Neutrophil (primary cell): ENCODE results near the gene VRK2.

Experiments
- H3K27ac ChIP-seq: fragments of 200-600 bp; sonication (generic); 2 replicates; pipeline ENCODE4 v1.5.1; 2016; ENCODE audit warnings: mild to moderate bottlenecking, moderate library complexity
- H3K27me3 ChIP-seq: fragments of 200-600 bp; sonication (generic); 2 replicates; pipeline ENCODE4 v1.6.0; 2016; ENCODE audit warnings: mild to moderate bottlenecking
- H3K36me3 ChIP-seq: fragments of 200-600 bp; sonication (generic); 2 replicates; pipeline ENCODE4 v1.5.1; 2017
- H3K4me1 ChIP-seq, 2 experiments: fragments of 200-600 bp in 1 of 2; sonication (generic) in 1 of 2; 1 replicate in 1 of 2; 2 replicates in 1 of 2; pipeline versions ENCODE4 v1.5.1 to v1.6.1; 2013 to 2016; ENCODE audit warnings: low read depth in 1 of 2, low read length in 1 of 2, mild to moderate bottlenecking in 1 of 2, moderate library complexity in 1 of 2; ENCODE audit not compliant: control insufficient read depth in 1 of 2, insufficient read depth in 1 of 2
- H3K4me3 ChIP-seq, 2 experiments: fragments of 200-600 bp in 1 of 2; sonication (generic) in 1 of 2; 1 replicate in 1 of 2; 2 replicates in 1 of 2; pipeline ENCODE4 v1.5.1; 2013 to 2016; ENCODE audit warnings: low read depth in 1 of 2, low read length in 1 of 2, mild to moderate bottlenecking in 1 of 2, moderate library complexity in 1 of 2
- H3K9me3 ChIP-seq: fragments of 200-600 bp; sonication (generic); 2 replicates; pipeline ENCODE4 v1.5.1; 2016
- TF ChIP-seq, protein P1 (sequence below): fragments of 200-600 bp; sonication (generic); IDR thresholded peaks from 2 replicates; pipeline ENCODE4 v1.5.1; 2016; ENCODE audit warnings: antibody characterized with exemption

The VRK2 gene

DNA sequence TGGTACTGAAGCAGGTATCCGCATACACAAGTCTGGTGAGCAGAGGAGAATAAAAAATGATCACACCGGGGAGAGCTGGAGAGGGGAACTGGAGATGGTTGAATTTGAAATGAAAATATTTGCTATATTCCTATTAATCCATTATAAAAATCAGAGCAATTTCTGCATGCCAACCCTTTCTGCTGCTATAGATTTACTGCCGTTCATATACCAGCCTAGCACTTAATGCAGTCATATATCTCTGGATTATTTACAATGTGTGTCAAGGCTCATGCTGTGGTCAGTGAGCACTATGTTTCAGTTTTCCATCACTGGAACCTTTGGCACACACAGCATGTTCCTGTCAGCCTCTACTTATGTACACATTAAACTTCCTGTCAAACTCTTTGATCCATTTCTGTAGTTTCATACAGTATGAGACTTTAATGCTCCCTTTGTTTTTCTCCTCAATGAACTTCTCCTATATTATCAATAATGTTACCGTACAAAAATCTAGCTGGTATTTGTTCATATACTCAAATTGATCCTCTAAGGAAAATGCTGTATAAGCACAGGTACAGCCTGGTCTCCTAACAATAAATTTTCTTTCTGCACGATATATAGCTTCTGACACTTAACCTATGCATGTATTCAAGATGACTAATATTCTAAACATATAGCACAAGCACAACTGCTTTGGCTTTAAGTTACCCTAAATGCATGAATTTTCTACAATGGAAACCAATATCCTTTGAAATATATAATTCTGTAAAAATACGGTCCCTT, 157.8 kb downstream of the VRK2 start:
- Histone ChIP-seq H3K27me3 (no peaks in the 10 kb centered on the region), H3K9me3 (no peaks in the 10 kb centered on the region), H3K27ac (no peak overlapping the region), H3K4me3 (no peak overlapping the region), H3K4me1 (no peaks in the 10 kb centered on the region), H3K36me3 (no peaks in the 10 kb centered on the region)
- TF ChIP-seq, protein P1, sequence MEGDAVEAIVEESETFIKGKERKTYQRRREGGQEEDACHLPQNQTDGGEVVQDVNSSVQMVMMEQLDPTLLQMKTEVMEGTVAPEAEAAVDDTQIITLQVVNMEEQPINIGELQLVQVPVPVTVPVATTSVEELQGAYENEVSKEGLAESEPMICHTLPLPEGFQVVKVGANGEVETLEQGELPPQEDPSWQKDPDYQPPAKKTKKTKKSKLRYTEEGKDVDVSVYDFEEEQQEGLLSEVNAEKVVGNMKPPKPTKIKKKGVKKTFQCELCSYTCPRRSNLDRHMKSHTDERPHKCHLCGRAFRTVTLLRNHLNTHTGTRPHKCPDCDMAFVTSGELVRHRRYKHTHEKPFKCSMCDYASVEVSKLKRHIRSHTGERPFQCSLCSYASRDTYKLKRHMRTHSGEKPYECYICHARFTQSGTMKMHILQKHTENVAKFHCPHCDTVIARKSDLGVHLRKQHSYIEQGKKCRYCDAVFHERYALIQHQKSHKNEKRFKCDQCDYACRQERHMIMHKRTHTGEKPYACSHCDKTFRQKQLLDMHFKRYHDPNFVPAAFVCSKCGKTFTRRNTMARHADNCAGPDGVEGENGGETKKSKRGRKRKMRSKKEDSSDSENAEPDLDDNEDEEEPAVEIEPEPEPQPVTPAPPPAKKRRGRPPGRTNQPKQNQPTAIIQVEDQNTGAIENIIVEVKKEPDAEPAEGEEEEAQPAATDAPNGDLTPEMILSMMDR, result no peak

DNA sequence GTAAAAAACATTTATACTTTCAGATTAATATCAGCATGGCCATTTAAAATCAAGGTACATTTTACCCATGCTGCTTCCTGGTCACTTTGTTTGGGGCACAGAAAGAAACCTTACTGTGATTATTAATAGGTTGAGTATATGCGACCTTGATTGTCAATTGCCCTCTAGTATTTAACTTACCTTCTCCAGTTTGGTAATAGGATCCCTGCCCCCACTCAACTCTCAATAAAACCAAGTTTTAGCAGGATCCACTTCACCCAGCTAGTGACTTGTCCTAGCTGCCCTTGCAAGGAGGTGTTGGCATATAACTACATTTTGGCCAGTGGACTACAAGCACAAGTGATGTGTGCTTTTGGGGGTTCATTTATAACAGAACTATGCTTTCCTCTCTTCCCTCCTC, 160.2 kb downstream of the VRK2 start:
- Histone ChIP-seq H3K36me3 (no peaks in the 10 kb centered on the region), H3K4me3 (no peak overlapping the region), H3K9me3 (no peaks in the 10 kb centered on the region), H3K27me3 (no peaks in the 10 kb centered on the region), H3K4me1 (no peaks in the 10 kb centered on the region), H3K27ac (no peak overlapping the region)
- TF ChIP-seq, protein P1, result no peak

DNA sequence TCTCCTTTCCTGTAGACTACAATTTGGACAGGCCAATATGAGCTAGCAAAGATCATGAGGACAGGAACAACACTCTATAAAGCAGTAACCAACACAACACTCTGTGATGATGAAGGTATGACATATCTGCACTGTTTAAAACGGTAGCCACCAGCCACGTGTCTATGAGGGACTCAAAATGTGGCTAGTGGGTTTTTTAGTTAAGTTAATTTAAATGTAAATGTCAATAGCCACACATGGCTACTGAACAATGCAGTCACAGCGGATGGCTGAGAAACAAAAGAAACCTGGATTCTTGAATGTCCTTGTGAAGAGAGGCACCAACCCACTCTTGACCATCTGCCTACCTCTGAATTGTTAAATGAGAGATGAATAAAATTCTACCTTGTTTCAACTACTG, 160.6 kb downstream of the VRK2 start:
- Histone ChIP-seq H3K9me3 (no peaks in the 10 kb centered on the region), H3K27me3 (no peaks in the 10 kb centered on the region), H3K27ac (no peak overlapping the region), H3K36me3 (no peaks in the 10 kb centered on the region), H3K4me3 (no peak overlapping the region), H3K4me1 (no peaks in the 10 kb centered on the region)
- TF ChIP-seq, protein P1, result no peak
